ENCODE measurements around the gene SIMC1. TPM values are rescaled to one million over a fixed set of nuclear protein-coding genes. Genes with fewer than 3 reads are reported as not detected.
"Not testable (repeated sequence)": the region's sequence is repeated elsewhere in the genome, so short reads cannot be mapped to it uniquely, and the experiment has no call there.

The SIMC1 gene
- 11.6 TPM for total RNA-seq

GRCh38 chr5:176237971-176238644, at the start of gene SIMC1:
SIMC1 (plus strand) TSS chr5:176238424; CDS start chr5:176238509, 85 bp downstream.
- DNase-seq, result not testable (repeated sequence)

- no peak for DNase-seq
Observed at GRCh38 chr5:176188506-176189193, 49.6 kb upstream of the SIMC1 start.

- DNase-seq, result no peak
Observed at GRCh38 chr5:176189857-176190256, 48.4 kb upstream of the SIMC1 start.

- no peak for DNase-seq
Observed at GRCh38 chr5:176190886-176191755, 47.1 kb upstream of the SIMC1 start.

- DNase-seq, result no peak
Observed at GRCh38 chr5:176192094-176192721, 46.0 kb upstream of the SIMC1 start.

- DNase-seq, result not testable (repeated sequence)
Observed at GRCh38 chr5:176192722-176193117, 45.5 kb upstream of the SIMC1 start.

GRCh38 chr5:176193636-176194035, 44.6 kb upstream of the SIMC1 start:
- not testable (repeated sequence) for DNase-seq

- not testable (repeated sequence) for DNase-seq
Observed at GRCh38 chr5:176194238-176195083, 43.8 kb upstream of the SIMC1 start.

- not testable (repeated sequence) for DNase-seq
Observed at GRCh38 chr5:176195084-176195413, 43.2 kb upstream of the SIMC1 start.

GRCh38 chr5:176195487-176196207, 42.6 kb upstream of the SIMC1 start:
- DNase-seq, result not testable (repeated sequence)

- DNase-seq, result not testable (repeated sequence)
Observed at GRCh38 chr5:176196781-176197180, 41.4 kb upstream of the SIMC1 start.

GRCh38 chr5:176197234-176197858, 40.9 kb upstream of the SIMC1 start:
- not testable (repeated sequence) for DNase-seq

- not testable (repeated sequence) for DNase-seq
Observed at GRCh38 chr5:176198299-176198698, 39.9 kb upstream of the SIMC1 start.

- DNase-seq, result not testable (repeated sequence)
Observed at GRCh38 chr5:176198991-176199733, 39.1 kb upstream of the SIMC1 start.

GRCh38 chr5:176199803-176200399, 38.3 kb upstream of the SIMC1 start:
- not testable (repeated sequence) for DNase-seq

GRCh38 chr5:176201811-176202210, 36.4 kb upstream of the SIMC1 start:
- no peak for DNase-seq

GRCh38 chr5:176203086-176203485, 35.1 kb upstream of the SIMC1 start:
- DNase-seq, result no peak

- DNase-seq, result not testable (repeated sequence)
Observed at GRCh38 chr5:176203535-176203934, 34.7 kb upstream of the SIMC1 start.

- DNase-seq, result not testable (repeated sequence)
Observed at GRCh38 chr5:176214466-176215021, 23.7 kb upstream of the SIMC1 start.
